H1 (cell line): ENCODE results near the gene DBNDD2. TPM values are rescaled to one million over a fixed set of nuclear protein-coding genes. Genes with fewer than 3 reads are reported as not detected.
A peak's percentile ranks its signal among the peaks of the same experiment; 100 is the strongest.

Source experiments
- CTCF ChIA-PET: fragments of 300-600 bp; sonication (Branson Sonifier 250); formaldehyde crosslinking; loops from one replicate; lab custom pipeline; 2021; ENCODE audit not compliant: partially characterized antibody; lab: Charles Lee
- POLR2A ChIA-PET: fragments of 300-600 bp; sonication (Branson Sonifier 250); formaldehyde crosslinking; loops from one replicate; lab custom pipeline; 2021; ENCODE audit warnings: inconsistent platforms; ENCODE audit not compliant: partially characterized antibody; lab: Charles Lee
- DNase-seq, 2 experiments: peaks; one replicate each; pipeline versions ENCODE4 v3.0.0 to v3.0.0-alpha.2; 2010 to 2022; ENCODE audit warnings: low spot score in 2 of 2, low read depth in 1 of 2, mixed read lengths in 1 of 2
- FAIRE-seq: peaks from 2 replicates; lab custom pipeline; 2011; peaks lifted over from hg19 to GRCh38; lab: Jason Lieb, UNC
- H2AFZ ChIP-seq: 2 replicates; pipeline ENCODE4 v1.8.1; 2012; ENCODE audit warnings: low read length, inconsistent platforms
- H2AK5ac ChIP-seq: 2 replicates; pipeline ENCODE4 v1.6.1; 2013; ENCODE audit warnings: low read depth, low read length
- H2BK120ac ChIP-seq: replicated peaks from 2 replicates; pipeline ENCODE3; 2013; ENCODE audit warnings: low read depth, low read length, inconsistent platforms
- H2BK12ac ChIP-seq: 2 replicates; pipeline ENCODE4 v1.6.1; 2013; ENCODE audit warnings: low read depth, low read length
- H2BK15ac ChIP-seq: 2 replicates; pipeline ENCODE4 v1.6.1; 2013; ENCODE audit warnings: low read length
- H2BK20ac ChIP-seq: 2 replicates; pipeline ENCODE4 v1.6.1; 2013; ENCODE audit warnings: low read length
- H2BK5ac ChIP-seq: 2 replicates; pipeline ENCODE4 v1.6.1; 2013; ENCODE audit warnings: low read depth, low read length
- H3K14ac ChIP-seq: 2 replicates; pipeline ENCODE4 v1.6.1; 2013; ENCODE audit warnings: inconsistent platforms; ENCODE audit not compliant: insufficient read length
- H3K18ac ChIP-seq: 2 replicates; pipeline ENCODE4 v1.6.1; 2013; ENCODE audit warnings: low read length; ENCODE audit errors: extremely low read depth
- H3K23ac ChIP-seq: 2 replicates; pipeline ENCODE4 v1.6.1; 2013; ENCODE audit warnings: inconsistent platforms; ENCODE audit not compliant: insufficient read length
- H3K23me2 ChIP-seq: 2 replicates; pipeline ENCODE4 v1.6.1; 2013; ENCODE audit warnings: low read depth, low read length
- H3K27ac ChIP-seq: 2 replicates; pipeline ENCODE4 v1.6.1; 2011; ENCODE audit warnings: low read depth, low read length, inconsistent platforms
- H3K27me3 ChIP-seq, 4 experiments: replicated peaks in 1 of 4; 1 replicate in 1 of 4; 2 replicates in 3 of 4; pipeline versions ENCODE4 v1.6.1 to v1.8.1; 2011 to 2013; ENCODE audit warnings: low read length in 3 of 4, mild to moderate bottlenecking in 3 of 4, inconsistent platforms in 2 of 4, mixed read lengths in 2 of 4, moderate library complexity in 1 of 4; ENCODE audit not compliant: control insufficient read depth in 3 of 4, insufficient read depth in 3 of 4; ENCODE audit errors: extremely low read depth in 1 of 4
- H3K36me3 ChIP-seq, 4 experiments: 2 replicates each; pipeline versions ENCODE4 v1.6.1 to v1.8.1; 2011 to 2013; ENCODE audit warnings: mild to moderate bottlenecking in 4 of 4, low read length in 3 of 4, moderate library complexity in 2 of 4, control low read depth in 1 of 4, inconsistent platforms in 1 of 4; ENCODE audit not compliant: insufficient read depth in 4 of 4, control insufficient read depth in 2 of 4
- H3K4ac ChIP-seq: replicated peaks from 2 replicates; pipeline ENCODE3; 2013; ENCODE audit warnings: low read length, low read depth, mixed read lengths, inconsistent platforms; ENCODE audit not compliant: insufficient read length
- H3K4me1 ChIP-seq, 4 experiments: replicated peaks in 1 of 4; 1 replicate in 1 of 4; 2 replicates in 3 of 4; pipeline versions ENCODE4 v1.6.1 to v1.8.1; 2011 to 2013; ENCODE audit warnings: low read length in 3 of 4, inconsistent platforms in 2 of 4, mixed read lengths in 1 of 4; ENCODE audit not compliant: insufficient read depth in 4 of 4, control insufficient read depth in 3 of 4
- H3K4me2 ChIP-seq, 2 experiments: 2 replicates each; pipeline versions ENCODE4 v1.6.1 to v1.8.1; 2011 to 2013; ENCODE audit warnings: low read depth in 2 of 2, low read length in 2 of 2, control low read depth in 1 of 2, inconsistent platforms in 1 of 2, mild to moderate bottlenecking in 1 of 2; ENCODE audit not compliant: insufficient read depth in 1 of 2
- H3K4me3 ChIP-seq, 4 experiments: fragments of 200-600, 300-600 bp in 1 of 4; sonication (generic), shearing (Covaris generic), sonication (Bioruptor Twin) in 1 of 4; 2 replicates each; pipeline versions ENCODE4 v1.5.1 to v1.8.1; 2011 to 2016; ENCODE audit warnings: low read length in 4 of 4, low read depth in 3 of 4, control low read depth in 2 of 4, inconsistent platforms in 2 of 4, mild to moderate bottlenecking in 2 of 4, mixed read lengths in 1 of 4, moderate library complexity in 1 of 4; ENCODE audit not compliant: insufficient read depth in 2 of 4; ENCODE audit errors: extremely low read depth in 1 of 4
- H3K56ac ChIP-seq: replicated peaks from 2 replicates; pipeline ENCODE3; 2013; ENCODE audit warnings: low read depth, mild to moderate bottlenecking, mixed read lengths, low read length, inconsistent platforms; ENCODE audit not compliant: insufficient read length
- H3K79me1 ChIP-seq: 2 replicates; pipeline ENCODE4 v1.6.1; 2013; ENCODE audit warnings: low read depth, low read length, control low read depth
- H3K79me2 ChIP-seq, 2 experiments: 2 replicates each; pipeline versions ENCODE4 v1.6.1 to v1.8.1; 2012 to 2013; ENCODE audit warnings: low read length in 2 of 2, mild to moderate bottlenecking in 2 of 2, inconsistent platforms in 1 of 2; ENCODE audit not compliant: insufficient read depth in 2 of 2, control insufficient read depth in 1 of 2
- H3K9ac ChIP-seq, 4 experiments: replicated peaks in 1 of 4; 1 replicate in 1 of 4; 2 replicates in 3 of 4; pipeline versions ENCODE4 v1.6.1 to v1.8.1; 2011 to 2013; ENCODE audit warnings: low read depth in 3 of 4, low read length in 3 of 4, control low read depth in 2 of 4, mild to moderate bottlenecking in 2 of 4, moderate library complexity in 2 of 4, inconsistent platforms in 1 of 4; ENCODE audit errors: extremely low read depth in 1 of 4
- H3K9me3 ChIP-seq, 2 experiments: 2 replicates each; pipeline versions ENCODE4 v1.6.1 to v1.8.1; 2012 to 2013; ENCODE audit warnings: mild to moderate bottlenecking in 2 of 2, moderate library complexity in 2 of 2, control low read depth in 1 of 2, inconsistent platforms in 1 of 2, low read depth in 1 of 2, low read length in 1 of 2, mixed read lengths in 1 of 2; ENCODE audit not compliant: insufficient read depth in 2 of 2
- H4K20me1 ChIP-seq, 2 experiments: replicated peaks in 1 of 2; 2 replicates each; pipeline versions ENCODE3 to v1.8.1; 2011 to 2013; ENCODE audit warnings: inconsistent platforms in 2 of 2, low read length in 2 of 2, mild to moderate bottlenecking in 1 of 2; ENCODE audit not compliant: insufficient read depth in 2 of 2, control insufficient read depth in 1 of 2
- H4K5ac ChIP-seq: 2 replicates; pipeline ENCODE4 v1.6.1; 2013; ENCODE audit warnings: low read length, low read depth, mixed read lengths, inconsistent platforms; ENCODE audit not compliant: insufficient read length
- H4K8ac ChIP-seq: 2 replicates; pipeline ENCODE4 v1.8.0; 2013; ENCODE audit warnings: mild to moderate bottlenecking, moderate library complexity, low read length, inconsistent platforms; ENCODE audit not compliant: insufficient read depth; ENCODE audit errors: extremely low read depth
- H4K91ac ChIP-seq: replicated peaks from 2 replicates; pipeline ENCODE3; 2013; ENCODE audit warnings: low read length, mixed read lengths, inconsistent platforms; ENCODE audit not compliant: insufficient read length
- BACH1 ChIP-seq: IDR thresholded peaks from 2 replicates; pipeline ENCODE4 v1.6.1; 2012; ENCODE audit warnings: low read length, improper control_type of control experiment
- BCL11A ChIP-seq, 2 experiments: IDR thresholded peaks; one replicate each; pipeline ENCODE4 v1.6.1; 2011; ENCODE audit warnings: low read depth in 2 of 2, low read length in 2 of 2, mild to moderate bottlenecking in 2 of 2
- BRCA1 ChIP-seq: IDR thresholded peaks from 2 replicates; pipeline ENCODE4 v1.6.1; 2012; ENCODE audit warnings: low read depth, low read length, improper control_type of control experiment
- HDAC6 ChIP-seq: IDR thresholded peaks from one replicate; pipeline ENCODE4 v1.7.1; 2012; ENCODE audit warnings: low read depth, mild to moderate bottlenecking, inconsistent platforms, low read length, moderate library complexity
- RNF2 ChIP-seq: fragments of 200-900, 300-1000 bp; sonication (generic); IDR thresholded peaks from 2 replicates; pipeline ENCODE4 v1.7.1; 2016; ENCODE audit warnings: borderline replicate concordance, low read depth, mild to moderate bottlenecking, antibody characterized with exemption, low read length; ENCODE audit not compliant: poor library complexity, severe bottlenecking; ENCODE audit errors: missing control alignments
- SP1 ChIP-seq: IDR thresholded peaks from 2 replicates; pipeline ENCODE4 v1.6.1; 2011; ENCODE audit warnings: low read depth, low read length
- WGBS, 2 experiments: shearing (Covaris generic) in 1 of 2; methylation state at CpG; one replicate each; pipeline versions ENCODE4 v1.1.6 to v1.1.7; 2013 to 2015; ENCODE audit warnings: low lambda C conversion rate in 2 of 2, mixed read lengths in 2 of 2, inconsistent platforms in 1 of 2, low coverage in 1 of 2, missing lambda C conversion rate in 1 of 2; ENCODE audit not compliant: insufficient replicate concordance in 2 of 2, insufficient coverage in 1 of 2, insufficient read length in 1 of 2; ENCODE audit errors: extremely low coverage in 1 of 2, missing lambda C conversion rate in 1 of 2; 5-methylcytosine and 5-hydroxymethylcytosine counted together
- long read RNA-seq, 2 experiments: library from RNA in 1 of 2; library from capped mRNA in 1 of 2; stranded (forward); transcript quantifications; one replicate each; pipeline ENCODE4 v2.0.0, GENCODE V29; 2021; ENCODE audit warnings: inconsistent platforms in 1 of 2
- polyA minus RNA-seq, 3 experiments: library from RNA; depleted of rRNA, polyadenylated mRNA; stranded (reverse); fragments of >200 nt; gene quantifications; 1 replicate in 2 of 3; 2 replicates in 1 of 3; pipeline ENCODE4 v1.2.3, GENCODE V29; 2011
- polyA plus RNA-seq, 7 experiments: library from polyadenylated mRNA; depleted of rRNA in 3 of 7; stranded (reverse) in 5 of 7; unstranded in 2 of 7; fragments of >200 nt in 5 of 7; fragments of 200-250 nt in 2 of 7; gene quantifications; 1 replicate in 5 of 7; 2 replicates in 1 of 7; 4 replicates in 1 of 7; pipeline versions ENCODE4 v1.2.1 to v1.2.3, GENCODE V29; 2011 to 2013; ENCODE audit warnings: missing spikeins in 2 of 7, mixed read lengths in 2 of 7
- total RNA-seq: library from RNA; stranded (reverse); fragmentation: NEBNext Ultra II Directional; extraction: Animal tissue kit (Norgen Biotek cat#: 25700); gene quantifications from 2 replicates; pipeline ENCODE4 v1.2.1, GENCODE V29; 2021

DBNDD2 gene
- 50.1 and 55.8 TPM in 2 replicates for total RNA-seq
- 95.5 and 96.3 TPM in 2 replicates for polyA plus RNA-seq (2011; rRNA removed)
- 85.0 TPM for polyA plus RNA-seq (2011; cell fraction: cytosol; rRNA removed)
- polyA plus RNA-seq (2011; cell fraction: nucleus; rRNA removed), result 66.6 TPM
- polyA plus RNA-seq (2012, experiment 1 of 2), result 48.7 to 57.4 TPM (median 52.4 TPM) in 4 replicates
- polyA plus RNA-seq (2012, experiment 2 of 2), result 63.4 TPM
- 42.3 TPM for polyA plus RNA-seq (2013, experiment 1 of 2)
- polyA plus RNA-seq (2013, experiment 2 of 2), result 39.7 TPM
- 44.8 and 54.0 TPM in 2 replicates for polyA minus RNA-seq (2011; rRNA and poly(A)+ RNA removed)
- 20.8 TPM for polyA minus RNA-seq (2011; cell fraction: cytosol; rRNA and poly(A)+ RNA removed)
- 23.7 TPM for polyA minus RNA-seq (2011; cell fraction: nucleus; rRNA and poly(A)+ RNA removed)
- long read RNA-seq, experiment 1, transcript DBNDD2-202 (4 exons, 1,078 nt), result major isoform, 27 of 50 reads
- long read RNA-seq, experiment 1, partial matches to known transcripts, result 1 of 50 reads
- long read RNA-seq, experiment 1, other reads (novel, unspliced or antisense), result 5 of 50 reads
- long read RNA-seq, experiment 2, transcript DBNDD2-202 (4 exons, 1,078 nt), result minor isoform, 15 of 39 reads
- long read RNA-seq, experiment 2, transcript DBNDD2-208 (4 exons, 1,118 nt), result major isoform, 16 of 39 reads
- long read RNA-seq, experiment 2, partial matches to known transcripts, result 2 of 39 reads
- long read RNA-seq, experiment 2, other reads (novel, unspliced or antisense), result 2 of 39 reads

GRCh38 chr20:45407783-45408645 lies at the start of gene DBNDD2:
TSS of gene DBNDD2 (plus strand) at chr20:45408289. CDS start at chr20:45408468, 179 bp downstream.
- peak within 1 kb of the TSS; percentile 77 to 98 for H3K4me2 ChIP-seq
- no peak for FAIRE-seq
- H3K4me3 ChIP-seq, result peak within 1 kb of the TSS; percentile 82 to 86 (median 84)
- no peak within 1 kb of the TSS for H2AFZ ChIP-seq
- DNase-seq, result no peak
- no peaks in the 10 kb centered on the region for H3K79me1 ChIP-seq
- peak within 1 kb of the TSS; percentile 80 for H3K18ac ChIP-seq
- H2BK5ac ChIP-seq, result peak within 1 kb of the TSS; percentile 40; the same call in 1 of the 2 replicates
- H3K4ac ChIP-seq, result peak within 1 kb of the TSS; percentile 40
- POLR2A ChIA-PET, result interaction anchor here (0.8 to 5.7 kb wide), 14 partner anchors 10 to 303 kb away, joined by 3 to 71 read pairs (median 4); partner anchors contain the start of genes PIGT and SYS1
- no peak within 1 kb of the TSS for H3K14ac ChIP-seq
- CTCF ChIA-PET, result interaction anchor here (0.5 to 12.6 kb wide), 17 partner anchors 8 to 363 kb away, joined by 3 to 127 read pairs (median 3); partner anchors contain the start of genes PIGT, SYS1 and TP53TG5
- H3K9ac ChIP-seq, result peak within 1 kb of the TSS in 3 of 4 experiments; percentile 26 to 86 (median 65); a peak in 5 of 7 replicates
- peaks cover 5 to 15% (median 13%) of the 10 kb centered on the region in 4 experiments for H3K36me3 ChIP-seq
- peaks cover 21% of the 10 kb centered on the region for H3K23me2 ChIP-seq
- peak within 1 kb of the TSS; percentile 92; the same call in 1 of the 2 replicates for H4K8ac ChIP-seq
- TF ChIP-seq HDAC6 (no peak), BACH1 (no peak), RNF2 (no peak), BCL11A (IDR thresholded peaks at IDR 0.05; ENCODE audit: low read depth in 2 of 2, low read length in 2 of 2) (no peak), SP1 (no peak), BRCA1 (no peak)
- H3K56ac ChIP-seq, result no peak within 1 kb of the TSS
- no peak within 1 kb of the TSS for H4K91ac ChIP-seq
- H3K27me3 ChIP-seq, result peaks cover 2 to 20% (median 10%) of the 10 kb centered on the region in 4 experiments; a peak in 6 of 7 replicates
- peaks cover 0 to 8% (median 3%) of the 10 kb centered on the region in 4 experiments; a peak in 4 of 7 replicates for H3K4me1 ChIP-seq
- H3K27ac ChIP-seq, result no peak within 1 kb of the TSS
- H3K23ac ChIP-seq, result no peak within 1 kb of the TSS
- H4K20me1 ChIP-seq, result peaks cover 4 to 5% of the 10 kb centered on the region in 2 experiments
- H2BK20ac ChIP-seq, result no peak within 1 kb of the TSS
- H2BK120ac ChIP-seq, result no peak within 1 kb of the TSS
- WGBS, 2 experiments, result 90% methylated on average over 21 of the region's 21 CpGs; no CpG with 5 or more reads in 1 of the 2 experiments
- no peak within 1 kb of the TSS for H2AK5ac ChIP-seq
- 0 out of 2 replicates have a peak within 1 kb of the TSS, but pooled peaks have one; percentile 19 for H2BK15ac ChIP-seq
- no peak within 1 kb of the TSS for H4K5ac ChIP-seq
- H3K9me3 ChIP-seq, result no peaks in the 10 kb centered on the region
- peaks cover 0 to 9% of the 10 kb centered on the region in 2 experiments; a peak in 1 of 4 replicates for H3K79me2 ChIP-seq
- peak within 1 kb of the TSS; percentile 80 for H2BK12ac ChIP-seq
